CD4-positive, alpha-beta T cell treated with Interleukin-2 at 100 ng/mL for 4 hours (primary cell): ENCODE data around the gene DOCK9.

ENCODE experiments used
- DNase-seq: peaks from one replicate; pipeline ENCODE4 v3.0.0-alpha.2; 2020; ENCODE audit warnings: low spot score

The DOCK9 gene

GRCh38 chr13:98997738-98998641, 20.1 kb upstream of the DOCK9 start:
- DNase-seq, result no peak

DNA sequence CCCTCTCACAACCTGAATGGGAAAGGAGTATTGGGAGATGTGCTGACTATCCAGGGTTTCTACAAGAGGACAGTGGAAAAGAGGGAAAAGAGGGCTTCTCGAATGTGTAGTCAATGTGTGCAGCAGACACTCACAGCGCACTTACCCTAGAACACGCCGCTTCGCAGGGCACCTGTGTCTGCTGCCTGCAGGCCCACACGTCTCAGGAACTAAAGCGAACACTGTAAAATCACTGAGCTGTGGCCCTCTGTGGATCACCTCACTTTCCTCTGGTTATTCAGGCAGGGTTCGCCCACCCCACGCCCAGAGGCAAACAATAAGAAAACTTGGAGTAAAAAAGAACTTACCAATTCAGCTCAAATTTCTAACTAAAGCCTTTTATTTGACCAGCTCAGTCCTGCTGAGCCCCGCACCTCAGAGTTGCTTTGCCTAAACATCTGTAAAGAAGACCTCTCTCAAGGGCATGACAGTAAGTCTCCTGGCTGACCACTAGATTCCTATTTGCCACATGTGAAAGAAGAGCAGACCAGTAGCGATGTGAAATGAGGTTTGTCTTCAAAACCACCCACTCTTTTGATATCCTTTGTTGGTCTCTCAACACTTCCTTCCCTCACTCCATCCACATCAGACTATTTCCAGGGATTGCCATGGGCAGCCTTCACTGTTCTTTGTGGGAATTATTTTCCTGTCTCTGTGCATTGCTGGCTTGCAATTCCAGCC, 19.3 kb upstream of the DOCK9 start:
- DNase-seq, result no peak

DNA sequence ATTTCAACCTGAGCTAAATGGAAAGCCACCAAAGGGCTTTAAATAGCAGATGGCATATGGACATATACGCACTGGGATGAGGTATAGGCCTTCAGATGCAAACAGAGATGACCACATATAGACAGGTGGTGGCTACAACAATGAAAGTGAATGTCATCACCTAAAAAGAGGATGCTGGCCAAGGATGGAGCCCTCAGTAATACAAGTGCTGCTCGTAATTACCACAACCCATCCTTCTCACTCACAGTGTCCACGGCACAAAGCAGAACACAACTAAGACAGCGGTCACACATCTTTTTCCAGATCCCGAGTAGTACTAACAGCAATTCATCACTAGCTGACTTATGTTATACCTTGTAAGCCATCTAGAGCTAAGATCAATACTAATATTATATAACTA, 18.2 kb upstream of the DOCK9 start:
- DNase-seq, result no peak

- DNase-seq, result peak; percentile 38
Observed at GRCh38 chr13:98994896-98995295, 17.0 kb upstream of the DOCK9 start.

GRCh38 chr13:98994080-98994479, 16.2 kb upstream of the DOCK9 start:
- DNase-seq, result no peak

- no peak for DNase-seq
Observed at GRCh38 chr13:98992355-98992754, 14.5 kb upstream of the DOCK9 start.

DNA sequence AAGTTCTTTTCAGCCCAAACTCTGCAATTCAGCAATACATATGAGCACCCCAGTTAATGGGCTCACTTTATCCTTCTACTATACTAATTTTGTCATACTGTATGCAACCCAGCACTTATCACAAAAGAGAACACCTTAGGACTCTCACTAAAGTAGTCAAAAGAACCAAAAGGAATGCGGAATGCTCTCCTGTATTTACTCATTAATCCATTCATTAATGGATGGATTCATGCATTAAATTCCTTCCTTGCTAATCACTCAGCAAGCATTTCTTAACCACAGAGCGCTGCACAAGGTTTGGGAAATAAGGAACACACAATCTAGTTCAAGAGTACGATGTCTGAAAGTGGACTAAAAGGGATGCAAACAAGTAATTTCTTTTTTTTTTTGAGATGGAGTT, 12.8 kb upstream of the DOCK9 start:
- no peak for DNase-seq

DNA sequence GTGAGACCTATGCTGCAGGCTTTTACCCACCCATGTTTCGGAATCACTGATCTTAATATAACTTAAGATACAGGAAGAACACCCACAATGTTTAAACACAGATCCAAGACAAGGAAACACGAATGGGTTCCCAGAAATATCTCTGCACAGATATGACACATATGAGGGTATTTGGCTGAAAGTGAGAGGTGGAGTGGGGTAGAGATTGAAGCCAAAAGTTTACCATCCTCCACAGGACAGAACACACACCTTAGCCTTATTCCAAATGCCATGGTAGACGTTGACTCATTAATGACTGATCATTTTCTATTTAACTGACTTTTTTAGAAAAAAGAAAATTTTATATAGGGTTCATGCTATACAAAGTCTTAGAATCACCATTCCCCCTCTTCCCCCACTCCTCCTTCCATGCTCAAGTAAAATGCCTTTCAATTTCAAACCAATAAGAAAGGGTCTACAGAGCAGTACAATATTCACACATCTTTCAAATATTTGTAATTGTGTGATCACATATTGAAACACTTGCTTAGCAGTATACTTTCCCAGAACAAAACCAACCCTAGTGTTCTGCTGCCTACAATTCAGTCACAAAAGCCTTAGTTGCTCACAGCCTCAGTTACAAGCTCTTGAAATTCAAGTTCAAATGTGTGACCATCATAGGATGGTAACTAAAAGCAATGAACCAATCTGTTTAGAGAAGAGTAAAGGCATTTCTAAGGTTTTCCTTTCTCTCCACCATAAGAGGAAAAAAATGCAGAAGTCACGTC, 11.8 kb upstream of the DOCK9 start:
- no peak for DNase-seq

DNA sequence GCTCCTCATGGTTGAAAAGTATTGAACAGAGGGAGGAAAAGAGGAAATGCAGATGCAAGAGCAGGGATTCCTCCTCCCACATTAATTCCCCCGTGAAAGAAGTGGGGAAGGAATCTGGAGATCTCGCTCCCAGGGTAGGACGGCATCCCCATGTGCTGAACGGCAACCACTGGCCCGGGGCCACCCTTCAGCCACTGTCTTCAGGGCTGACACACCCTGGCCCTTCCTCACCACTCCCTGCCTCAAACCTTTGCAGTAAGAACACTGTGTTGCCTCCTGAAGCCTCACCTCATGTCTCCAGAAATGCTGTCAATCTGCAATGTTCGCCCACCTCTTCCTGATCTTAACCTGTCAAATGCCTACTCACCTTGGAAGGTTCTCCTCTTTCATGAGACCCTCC, 10.9 kb upstream of the DOCK9 start:
- no peak for DNase-seq

DNA sequence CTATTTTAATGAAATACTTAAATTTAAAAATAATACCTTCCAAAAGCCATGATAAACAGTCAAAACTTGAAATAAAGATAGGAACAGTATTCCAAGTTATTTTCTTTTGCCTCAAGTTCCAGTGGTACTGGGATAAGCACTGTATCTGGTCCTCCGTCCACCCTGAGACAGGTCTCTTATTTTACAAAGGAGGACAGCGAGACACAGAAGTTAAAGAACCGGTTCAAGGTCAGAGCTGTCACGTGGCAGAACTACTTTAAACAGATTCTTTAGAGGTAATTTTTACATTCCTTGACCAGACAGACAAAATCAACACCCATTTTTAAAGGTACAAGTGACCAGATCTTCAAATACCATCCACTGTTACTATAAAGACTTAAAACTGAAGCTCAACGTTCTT, 10.4 kb upstream of the DOCK9 start:
- DNase-seq, result no peak

DNA sequence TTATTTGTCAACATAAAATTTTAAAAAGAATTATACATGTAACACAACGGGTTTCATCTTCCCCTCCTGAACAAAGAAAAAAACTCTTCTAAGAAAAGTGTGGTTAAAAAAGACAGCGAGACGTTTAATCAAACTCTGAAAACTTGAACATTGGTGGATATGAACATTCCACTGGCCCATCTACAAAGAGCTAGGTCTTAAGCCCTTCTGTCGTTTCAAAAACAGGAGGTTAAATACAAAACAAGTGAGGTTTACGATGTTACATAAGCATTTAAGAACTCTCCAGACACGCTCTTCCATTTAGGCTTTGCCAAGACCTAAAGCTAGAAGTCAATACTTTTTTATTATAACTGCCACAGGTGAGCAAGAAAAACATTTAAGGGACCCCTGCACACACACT, 9.4 kb upstream of the DOCK9 start:
- DNase-seq, result no peak

DNA sequence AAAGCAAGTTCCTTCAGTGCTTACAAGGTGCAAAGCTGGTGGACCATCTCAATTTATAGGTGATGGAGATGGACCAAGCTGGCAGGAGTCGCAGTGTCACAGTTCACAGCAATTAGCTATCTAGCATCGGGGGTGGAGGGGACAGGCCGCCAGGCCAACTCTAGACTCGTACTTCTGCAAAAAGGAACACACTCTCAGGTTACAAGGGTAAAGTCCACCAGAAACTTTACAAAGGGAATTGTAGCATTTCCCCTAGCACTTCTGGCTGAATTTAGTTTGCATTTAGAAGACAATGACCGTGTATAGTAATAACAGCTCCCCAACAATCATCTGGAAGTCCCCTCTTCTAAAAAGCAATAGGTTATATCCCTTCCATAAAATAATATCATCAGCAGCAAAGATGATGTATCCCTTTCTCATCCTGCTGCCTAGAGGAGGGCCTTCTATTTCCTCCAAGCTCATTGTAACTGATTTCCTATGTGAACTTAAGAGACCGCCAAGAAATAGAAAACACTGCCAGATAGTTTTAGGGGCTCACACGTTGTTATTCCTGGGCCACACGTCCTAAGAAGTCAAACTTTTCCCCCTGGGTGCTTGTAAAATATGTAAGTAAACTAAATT, 8.5 kb upstream of the DOCK9 start:
- DNase-seq, result no peak

DNA sequence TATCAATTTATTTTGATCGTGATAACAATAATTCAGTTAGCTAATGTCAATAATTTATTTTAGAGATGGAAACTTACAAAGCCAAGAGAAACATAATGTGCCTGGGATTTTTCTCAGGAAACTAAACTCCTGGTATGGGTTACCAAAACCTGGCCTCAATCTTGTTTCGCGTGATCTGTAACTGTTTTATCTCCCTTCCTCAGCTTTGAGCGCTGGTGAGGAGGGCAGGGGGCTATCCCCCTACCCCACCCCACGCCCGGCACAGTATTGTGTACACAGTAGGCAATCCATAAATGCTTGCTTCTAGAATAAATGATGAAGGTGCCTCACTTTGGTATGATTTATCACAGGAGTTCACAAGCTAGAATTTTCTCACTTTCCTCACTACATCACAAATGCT, 7.7 kb upstream of the DOCK9 start:
- no peak for DNase-seq

GRCh38 chr13:98984983-98985382, 7.1 kb upstream of the DOCK9 start:
- no peak for DNase-seq

DNA sequence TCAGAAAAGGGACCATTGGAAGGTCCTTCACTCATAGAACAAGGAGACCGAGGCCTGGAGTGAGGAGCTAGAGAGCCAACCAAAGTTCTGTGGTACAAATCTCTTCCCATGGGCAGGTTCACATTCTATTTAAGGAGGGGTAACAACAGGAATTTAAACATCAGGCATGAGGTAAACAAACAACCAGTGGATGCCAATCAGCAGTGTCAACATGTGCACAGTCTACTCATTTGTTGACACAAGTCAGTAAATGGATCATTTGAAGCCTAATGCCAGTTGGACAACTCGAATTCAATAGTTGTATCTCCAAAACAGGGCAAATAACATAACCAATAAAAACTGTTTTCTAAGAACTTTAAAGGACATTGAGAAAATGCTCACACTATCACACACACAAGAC, 6.3 kb upstream of the DOCK9 start:
- no peak for DNase-seq

DNA sequence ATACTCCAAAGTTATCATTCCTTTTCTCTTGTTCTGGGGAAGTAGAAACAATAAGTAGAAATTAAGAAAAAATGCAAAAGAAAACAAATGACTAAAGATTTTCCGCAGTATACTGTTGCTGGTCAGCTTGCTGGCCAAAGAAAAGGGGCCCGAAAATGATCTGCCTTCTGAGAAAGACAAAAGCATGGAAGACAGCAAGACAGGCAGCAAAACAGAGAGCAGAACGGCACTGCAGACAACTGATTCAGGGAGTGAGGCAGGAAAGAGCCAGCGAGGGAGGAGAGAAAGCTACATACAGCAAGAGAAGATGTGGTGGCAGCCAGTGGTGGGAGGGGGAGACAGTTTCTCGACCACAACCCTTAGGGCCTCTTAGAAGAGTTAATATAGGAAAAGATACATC, 5.3 kb upstream of the DOCK9 start:
- no peak for DNase-seq

DNA sequence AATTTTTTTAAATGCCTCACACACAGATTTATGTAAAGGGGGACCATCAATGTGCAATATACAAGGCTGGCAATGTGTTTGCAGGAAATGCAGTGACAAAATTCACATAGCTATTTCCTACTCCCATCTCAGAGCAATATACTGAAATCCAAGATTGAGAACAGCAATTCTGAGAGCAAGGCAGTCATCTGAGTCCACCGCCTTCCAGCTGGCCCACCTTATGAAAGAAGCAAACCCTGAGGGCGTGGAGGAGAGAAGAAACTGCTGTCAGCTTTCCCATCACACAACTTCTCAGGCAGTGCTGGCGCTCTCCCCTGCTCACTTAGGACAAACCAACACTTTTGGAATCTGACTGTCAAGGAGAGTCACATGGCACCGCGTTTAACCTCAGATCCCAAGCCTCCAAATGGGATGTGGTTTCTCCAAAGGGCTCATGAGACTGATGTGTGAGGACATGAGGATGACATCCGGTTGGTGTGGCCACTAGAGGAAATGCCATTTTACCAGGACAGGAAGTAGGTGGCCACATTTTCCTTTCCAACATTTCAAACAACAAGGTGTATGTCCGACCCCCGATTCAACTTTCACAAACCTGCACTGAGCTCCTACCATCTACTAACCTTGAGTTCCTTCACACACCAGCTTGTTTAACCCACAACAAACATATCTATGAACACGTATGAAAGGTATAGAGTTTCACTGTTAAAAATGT, 3.7 kb upstream of the DOCK9 start:
- no peak for DNase-seq

GRCh38 chr13:98979012-98979660, 1.3 kb upstream of the DOCK9 start:
- no peak for DNase-seq

DNA sequence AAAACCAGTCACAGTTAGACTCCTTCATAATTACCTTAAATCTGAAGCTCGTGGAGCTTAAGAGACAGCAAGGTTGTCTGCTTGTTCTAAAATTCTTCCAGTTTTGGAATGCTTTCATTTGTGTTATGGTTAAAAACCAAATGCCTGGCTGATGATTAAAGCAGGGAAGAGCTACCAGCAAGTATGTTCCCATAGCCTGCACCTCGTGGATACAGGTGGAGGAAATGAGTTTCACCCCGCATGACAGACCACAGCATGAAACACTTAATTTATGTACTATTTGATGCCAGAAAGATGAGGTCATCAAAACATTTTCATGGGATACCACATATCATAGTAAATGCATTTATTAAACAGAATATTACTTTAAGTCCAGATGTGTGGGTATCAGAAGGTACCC, 416 bp upstream of the DOCK9 start:
- no peak for DNase-seq

GRCh38 chr13:98976941-98977340, 923 bp downstream of the DOCK9 start:
- DNase-seq, result no peak

DNA sequence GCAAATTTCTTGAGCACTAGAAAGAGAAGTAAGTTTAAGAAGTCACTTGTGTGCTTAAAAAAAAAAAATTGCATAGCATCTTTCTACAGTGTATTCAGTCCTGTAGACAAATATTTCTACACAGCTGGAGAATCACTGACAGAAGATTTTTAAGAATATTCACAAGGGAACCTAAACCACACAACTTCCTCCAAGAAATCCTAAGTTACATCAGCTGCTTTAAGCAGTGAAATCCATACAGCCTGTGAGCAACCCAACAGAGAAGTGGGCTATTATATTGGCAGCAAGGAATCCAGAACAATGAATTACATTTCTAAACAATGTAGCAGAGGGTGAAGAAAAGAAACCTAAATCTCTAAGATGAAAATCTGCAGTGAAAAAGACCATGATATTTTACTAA, 1.5 kb downstream of the DOCK9 start:
- DNase-seq, result no peak
